GM23338 (cell line): ENCODE measurements around the gene HK1. TPM values are rescaled to one million over a fixed set of nuclear protein-coding genes. Genes with fewer than 3 reads are reported as not detected.

ENCODE experiments used
- ATAC-seq: fragments of 200-7000 bp; cut with Tn5 transposase; 3 replicates; pipeline ENCODE4 v1.9.1; 2020
- DNase-seq: peaks from one replicate; pipeline ENCODE4 v3.0.0-alpha.2; 2015; ENCODE audit warnings: low spot score
- H2AFZ ChIP-seq: fragments of 200-600 bp; sonication (generic); 2 replicates; pipeline ENCODE4 v1.8.0; 2016; ENCODE audit warnings: antibody characterized with exemption, mild to moderate bottlenecking, moderate library complexity
- H3F3A ChIP-seq: fragments of 200-600 bp; sonication (generic); replicated peaks from 2 replicates; pipeline ENCODE4 v1.8.0; 2017; ENCODE audit warnings: antibody characterized with exemption, mixed run types, low read depth
- H3K27ac ChIP-seq: fragments of 200-600 bp; sonication (generic); 2 replicates; pipeline ENCODE4 v1.6.1; 2016; ENCODE audit warnings: low read depth
- H3K27me3 ChIP-seq: fragments of 200-600 bp; sonication (generic); 2 replicates; pipeline ENCODE4 v1.8.0; 2016; ENCODE audit warnings: mild to moderate bottlenecking, mixed run types, moderate library complexity; ENCODE audit not compliant: insufficient read depth
- H3K36me3 ChIP-seq: fragments of 200-600 bp; sonication (generic); 2 replicates; pipeline ENCODE4 v1.8.0; 2016; ENCODE audit warnings: mild to moderate bottlenecking; ENCODE audit not compliant: insufficient read depth
- H3K4me1 ChIP-seq: fragments of 200-600 bp; sonication (generic); 2 replicates; pipeline ENCODE4 v1.8.0; 2016; ENCODE audit warnings: mild to moderate bottlenecking, moderate library complexity; ENCODE audit not compliant: insufficient read depth
- H3K4me2 ChIP-seq: fragments of 200-600 bp; sonication (generic); 2 replicates; pipeline ENCODE4 v1.7.1; 2017; ENCODE audit warnings: mixed run types
- H3K4me3 ChIP-seq: fragments of 200-600 bp; sonication (generic); 2 replicates; pipeline ENCODE4 v1.6.1; 2016; ENCODE audit warnings: mixed run types
- H3K79me2 ChIP-seq: fragments of 200-600 bp; sonication (generic); replicated peaks from 2 replicates; pipeline ENCODE4 v1.8.0; 2017; ENCODE audit warnings: mild to moderate bottlenecking; ENCODE audit not compliant: insufficient read depth
- H3K9me2 ChIP-seq: fragments of 200-600 bp; sonication (generic); 2 replicates; pipeline ENCODE4 v1.8.0; 2017; ENCODE audit not compliant: insufficient read depth
- H4K20me1 ChIP-seq: fragments of 200-600 bp; sonication (generic); replicated peaks from 2 replicates; pipeline ENCODE4 v1.8.0; 2017; ENCODE audit warnings: mild to moderate bottlenecking; ENCODE audit not compliant: insufficient read depth
- H3K27ac Mint-ChIP-seq: 2 replicates; pipeline ENCODE4 v1.8.0; 2020; ENCODE audit warnings: inconsistent platforms, mild to moderate bottlenecking, moderate library complexity, mixed read lengths
- H3K27me3 Mint-ChIP-seq: 3 replicates; pipeline ENCODE4 v1.8.0; 2022; ENCODE audit warnings: low read depth, mild to moderate bottlenecking, moderate library complexity, mixed read lengths, inconsistent platforms; ENCODE audit not compliant: insufficient read depth, poor library complexity
- H3K36me3 Mint-ChIP-seq: 3 replicates; pipeline ENCODE4 v1.8.0; 2021; ENCODE audit warnings: low read depth, mild to moderate bottlenecking, inconsistent platforms, moderate library complexity, mixed read lengths
- H3K4me1 Mint-ChIP-seq: 3 replicates; pipeline ENCODE4 v1.8.0; 2020; ENCODE audit warnings: mild to moderate bottlenecking, inconsistent platforms, mixed read lengths
- H3K4me3 Mint-ChIP-seq: 3 replicates; pipeline ENCODE4 v1.8.0; 2021; ENCODE audit warnings: moderate library complexity, mild to moderate bottlenecking, inconsistent platforms, mixed read lengths
- H3K9me3 Mint-ChIP-seq: 3 replicates; pipeline ENCODE4 v1.8.0; 2020; ENCODE audit warnings: moderate library complexity, mild to moderate bottlenecking, inconsistent platforms, mixed read lengths
- CREB1 ChIP-seq: fragments of 250-450 bp; sonication (Bioruptor Pico); IDR thresholded peaks from 2 replicates; pipeline ENCODE4 v1.5.0; 2020; ENCODE audit warnings: low read depth, mild to moderate bottlenecking, moderate library complexity
- CTCF ChIP-seq, 2 experiments: fragments of 200-600 bp in 1 of 2; sonication (generic) in 1 of 2; conservative IDR thresholded peaks; 2 replicates each; pipeline versions ENCODE4 v1.5.1 to v1.6.1; 2016 to 2017; ENCODE audit warnings: antibody characterized with exemption in 2 of 2, low read depth in 2 of 2, mild to moderate bottlenecking in 2 of 2, moderate library complexity in 1 of 2
- ETS1 ChIP-seq: IDR thresholded peaks from 2 replicates; pipeline ENCODE4 v1.6.1; 2016; ENCODE audit warnings: antibody characterized with exemption
- EZH2 ChIP-seq: fragments of 200-600 bp; sonication (generic); IDR thresholded peaks from one replicate; pipeline ENCODE4 v1.8.0; 2017; ENCODE audit warnings: antibody characterized with exemption, mild to moderate bottlenecking, low read depth; ENCODE audit not compliant: unreplicated experiment
- EZH2phosphoT487 ChIP-seq: fragments of 200-600 bp; sonication (generic); IDR thresholded peaks from one replicate; pipeline ENCODE4 v1.8.1; 2018; ENCODE audit warnings: antibody characterized with exemption; ENCODE audit not compliant: unreplicated experiment
- JUNB ChIP-seq: IDR thresholded peaks from one replicate; pipeline ENCODE4 v1.6.1; 2016; ENCODE audit warnings: antibody characterized with exemption; ENCODE audit not compliant: unreplicated experiment
- NANOG ChIP-seq: IDR thresholded peaks from 2 replicates; pipeline ENCODE4 v1.6.1; 2016; ENCODE audit warnings: antibody characterized with exemption, borderline replicate concordance
- POLR2AphosphoS5 ChIP-seq: IDR thresholded peaks from 2 replicates; pipeline ENCODE4 v1.6.1; 2016; ENCODE audit warnings: antibody characterized with exemption, low read depth
- REST ChIP-seq: IDR thresholded peaks from one replicate; pipeline ENCODE4 v1.6.1; 2018; ENCODE audit warnings: antibody characterized with exemption; ENCODE audit not compliant: unreplicated experiment
- STAT1 ChIP-seq: IDR thresholded peaks from one replicate; pipeline ENCODE4 v1.6.1; 2016; ENCODE audit warnings: antibody characterized with exemption; ENCODE audit not compliant: unreplicated experiment
- ZNF114 ChIP-seq: fragments of 250-450 bp; sonication (Bioruptor Pico); IDR thresholded peaks from 2 replicates; pipeline ENCODE4 v1.5.0; 2020; ENCODE audit warnings: mild to moderate bottlenecking, moderate library complexity
- ZNF331 ChIP-seq: fragments of 250-450 bp; sonication (Bioruptor Pico); IDR thresholded peaks from 2 replicates; pipeline ENCODE4 v1.5.0; 2020; ENCODE audit warnings: low read depth, mild to moderate bottlenecking, moderate library complexity
- polyA plus RNA-seq: library from polyadenylated mRNA; unstranded; fragments of >200 nt; fragmentation: Nextera tagmentation; extraction: Ambion mirVana; gene quantifications from 2 replicates; pipeline ENCODE4 v1.2.1, GENCODE V29; 2016
- total RNA-seq: library from RNA; depleted of rRNA; stranded (reverse); fragments of >200 nt; shearing (Covaris generic); gene quantifications from 2 replicates; pipeline ENCODE4 v1.2.3, GENCODE V29; 2014

Gene HK1
- total and polyA plus RNA-seq, 2 experiments from 2014 or later: 76.6 to 229 TPM

GRCh38 chr10:69242852-69243212 is 35.5 kb upstream of the HK1 start (continued):
- no peak for TF ChIP-seq EZH2
- TF ChIP-seq ETS1: no peak
- no peak for TF ChIP-seq ZNF331
- TF ChIP-seq CREB1 (CRISPR knock-in tag): no peak
- no peak for TF ChIP-seq CTCF (conservative IDR thresholded peaks at IDR 0.05; ENCODE audit: low read depth in 2 of 2)
- no peak for TF ChIP-seq REST
- no peak for TF ChIP-seq EZH2phosphoT487
- no peak for TF ChIP-seq STAT1

- H2AFZ ChIP-seq: peak overlapping the region; percentile 69; the same call in 1 of the 2 replicates
- H3K4me2 ChIP-seq: no peak overlapping the region
- no peak overlapping the region for H3K27ac ChIP-seq
- no peak for TF ChIP-seq CTCF (conservative IDR thresholded peaks at IDR 0.05; ENCODE audit: low read depth in 2 of 2)
- TF ChIP-seq POLR2AphosphoS5: no peak
- TF ChIP-seq ZNF331: no peak
- TF ChIP-seq ZNF114 (CRISPR knock-in tag): no peak
- no peak for TF ChIP-seq JUNB
- TF ChIP-seq NANOG: no peak
- no peak for TF ChIP-seq STAT1
- TF ChIP-seq EZH2phosphoT487: no peak
- TF ChIP-seq ETS1: no peak
These were observed 34.5 kb upstream of the HK1 start for GRCh38 chr10:69243817-69244216.

More at GRCh38 chr10:69243817-69244216, 34.5 kb upstream of the HK1 start:
- Mint-ChIP-seq H3K36me3 (no peaks in the 10 kb centered on the region; the same call in 2 of the 3 replicates), H3K27ac (no peak overlapping the region), H3K9me3 (no peaks in the 10 kb centered on the region; the same call in 2 of the 3 replicates), H3K27me3 (peaks cover 9% of the 10 kb centered on the region), H3K4me1 (peaks cover 12% of the 10 kb centered on the region; the same call in 2 of the 3 replicates), H3K4me3 (no peak overlapping the region)
- no peak for DNase-seq
- Histone ChIP-seq H3K4me3 (no peak overlapping the region), H3K4me1 (0 out of 2 replicates have a peak, but pooled peaks cover 8% of the 10 kb centered on the region), H4K20me1 (no peaks in the 10 kb centered on the region), H3F3A (no peaks in the 10 kb centered on the region), H3K36me3 (no peaks in the 10 kb centered on the region), H3K79me2 (no peaks in the 10 kb centered on the region), H3K9me2 (no peaks in the 10 kb centered on the region), H3K27me3 (no peaks in the 10 kb centered on the region)
- no peak for ATAC-seq
